ENCODE measurements around the gene DIP2A.

DNA sequence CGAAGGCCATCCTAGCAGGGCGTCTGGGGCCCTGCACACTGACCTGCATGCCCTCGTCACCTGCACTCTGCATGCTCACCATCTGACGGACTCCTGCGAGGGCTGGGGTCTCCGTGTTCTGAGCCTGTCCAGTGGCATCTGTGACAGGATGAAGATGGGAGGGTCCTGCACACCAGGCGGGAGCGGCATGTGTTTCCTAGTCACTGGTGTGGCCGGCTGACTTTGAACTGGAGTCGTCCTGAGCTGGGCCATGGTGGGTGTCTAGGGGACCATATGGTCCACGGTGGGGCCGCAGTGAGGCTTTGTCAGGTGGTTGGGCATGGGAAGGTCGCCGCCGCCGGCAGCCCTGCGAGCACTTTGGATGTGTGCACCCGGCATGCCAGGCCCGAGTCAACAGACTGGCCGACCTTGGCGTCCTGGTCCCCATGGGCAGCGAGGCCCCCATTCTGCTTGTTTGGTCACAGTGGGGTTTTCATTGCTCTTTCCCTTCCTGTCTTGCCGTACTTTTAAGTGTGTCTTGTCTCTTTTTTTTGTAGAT lies 16.7 kb upstream of the DIP2A start:
- TF ChIP-seq POLR2AphosphoS5 (IDR thresholded peaks at IDR 0.05): no peak
- TF ChIP-seq REST (IDR thresholded peaks at IDR 0.05; ENCODE audit: borderline replicate concordance): no peak
- TF ChIP-seq RAD21 (conservative IDR thresholded peaks at IDR 0.05): no peak
- no peak for TF ChIP-seq CTCF (IDR thresholded peaks at IDR 0.05; ENCODE audit: poor library complexity, severe bottlenecking)
- no peak for TF ChIP-seq MXI1 (conservative IDR thresholded peaks at IDR 0.05; ENCODE audit: poor library complexity, severe bottlenecking)
